SK-N-SH (cell line): ENCODE data around the gene TXNRD1.

Source experiments
- CTCF ChIP-seq: fragments of 200-600 bp; sonication (generic); IDR thresholded peaks from 2 replicates; pipeline ENCODE4 v1.6.1; 2017; ENCODE audit warnings: antibody characterized with exemption, mild to moderate bottlenecking, moderate library complexity
- MEF2A ChIP-seq: IDR thresholded peaks from 2 replicates; pipeline ENCODE4 v1.4.0; 2012; ENCODE audit warnings: low read depth, borderline replicate concordance
- POLR2AphosphoS5 ChIP-seq: IDR thresholded peaks from 2 replicates; pipeline ENCODE4 v1.6.1; 2012; ENCODE audit warnings: low read depth, low read length
- REST ChIP-seq: IDR thresholded peaks from 2 replicates; pipeline ENCODE4 v1.6.1; 2012; ENCODE audit warnings: mild to moderate bottlenecking, low read depth, low read length, moderate library complexity
- RFX5 ChIP-seq: IDR thresholded peaks from 2 replicates; pipeline ENCODE4 v1.6.1; 2012; ENCODE audit warnings: mild to moderate bottlenecking, improper control_type of control experiment, low read length
- SMC3 ChIP-seq: IDR thresholded peaks from 2 replicates; pipeline ENCODE4 v1.6.1; 2012; ENCODE audit warnings: low read depth, low read length, improper control_type of control experiment
- TAF1 ChIP-seq: IDR thresholded peaks from 2 replicates; pipeline ENCODE4 v1.6.1; 2012; ENCODE audit warnings: low read depth, mild to moderate bottlenecking, low read length, moderate library complexity, borderline replicate concordance

- TF ChIP-seq POLR2AphosphoS5 (no peak), CTCF (no peak), MEF2A (no peak), SMC3 (no peak), RFX5 (no peak), TAF1 (no peak), REST (no peak)
These were observed 64.5 kb downstream of the TXNRD1 start for GRCh38 chr12:104280111-104280510.
